ENCODE data around the gene TJAP1.

The TJAP1 gene

DNA sequence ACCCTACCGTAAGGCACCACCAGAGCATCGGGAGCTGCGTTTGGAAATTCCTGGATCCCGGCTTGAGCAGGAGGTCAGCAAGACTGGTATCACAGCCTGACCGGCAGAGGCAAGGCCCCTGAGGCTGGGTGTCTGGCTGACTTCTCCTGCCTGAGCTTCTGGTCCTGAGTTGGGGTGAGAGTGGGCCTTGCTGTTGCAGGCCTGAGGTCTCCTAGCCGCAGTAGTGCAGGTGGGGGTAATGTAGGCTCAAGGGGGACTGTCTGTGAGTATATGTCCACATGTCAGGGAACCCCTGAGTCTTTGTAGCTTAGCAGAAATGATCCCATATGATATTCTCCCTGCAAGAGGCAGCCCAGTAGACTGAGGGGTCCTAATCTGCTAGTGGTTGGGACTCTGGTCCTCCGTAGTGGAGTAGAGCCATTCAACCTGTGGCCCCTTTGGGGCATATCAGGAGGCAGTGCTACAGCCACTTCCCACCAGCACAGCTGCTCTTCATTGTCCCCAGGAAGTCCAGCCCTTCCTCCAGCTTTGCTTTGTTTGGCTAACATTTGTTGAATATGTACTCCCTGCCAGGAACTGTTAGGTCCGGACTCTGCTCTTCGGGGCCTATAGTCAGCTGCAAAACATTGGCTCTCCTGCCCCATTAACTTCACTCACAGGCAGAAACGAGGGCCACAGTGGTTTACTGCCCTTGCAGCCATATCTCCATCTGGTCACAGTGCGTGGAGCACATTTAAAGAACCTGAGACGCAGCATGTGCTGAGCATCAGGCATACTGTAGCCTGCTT lies 21.9 kb downstream of the TJAP1 start:
- no peaks in the 10 kb centered on the region for H3K9me3 Mint-ChIP-seq
- H3K27me3 Mint-ChIP-seq: no peaks in the 10 kb centered on the region
- peaks cover 29% of the 10 kb centered on the region for H3K36me3 Mint-ChIP-seq (ENCODE audit: low read depth)
- H3K4me1 Mint-ChIP-seq (ENCODE audit: low read depth): peaks cover 10% of the 10 kb centered on the region
- H3K4me3 Mint-ChIP-seq: no peak overlapping the region
- H3K27ac Mint-ChIP-seq: no peak overlapping the region

DNA sequence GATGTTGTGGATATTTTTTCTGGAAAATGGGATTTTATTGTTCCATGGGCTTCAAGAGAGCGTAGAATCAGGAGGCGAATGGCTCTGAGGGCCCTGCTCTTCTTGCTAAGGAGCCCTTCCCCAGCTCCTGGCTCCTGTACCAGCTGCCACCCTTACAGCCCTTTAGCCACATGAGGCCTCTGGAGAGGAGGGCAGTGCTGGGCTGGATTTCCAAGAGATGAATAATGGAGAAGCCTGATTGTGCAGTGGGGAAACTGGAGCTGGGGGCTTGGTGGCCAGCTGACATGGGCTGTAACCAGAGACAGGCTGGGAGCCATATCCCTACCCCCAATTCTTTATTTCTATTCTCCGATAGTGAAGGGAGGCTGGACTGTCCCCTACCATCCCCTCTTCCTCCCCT lies 23.6 kb downstream of the TJAP1 start:
- Mint-ChIP-seq H3K27ac (no peak overlapping the region), H3K27me3 (no peaks in the 10 kb centered on the region), H3K36me3 (ENCODE audit: low read depth) (peaks cover 30% of the 10 kb centered on the region)

DNA sequence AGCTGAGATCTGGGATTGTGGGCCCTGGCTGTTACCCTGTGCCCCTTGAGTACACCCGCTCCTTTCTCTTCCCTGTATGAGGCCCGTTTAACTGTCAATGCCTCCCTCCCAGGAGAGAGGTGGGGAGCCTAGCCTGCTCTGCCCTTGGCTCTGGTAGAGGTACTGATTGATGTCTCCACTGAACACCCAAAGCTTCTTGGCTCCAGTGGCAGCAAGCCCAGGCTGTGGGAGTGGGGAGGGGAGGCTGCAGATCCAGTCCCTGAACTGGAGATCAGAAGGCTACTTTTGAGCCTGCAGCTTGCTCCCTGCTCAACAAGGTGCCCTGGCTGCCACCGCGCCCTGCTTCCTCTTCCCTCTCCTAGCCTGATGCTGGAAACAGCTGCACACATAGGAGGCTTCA lies 25.3 kb downstream of the TJAP1 start:
- H3K27me3 Mint-ChIP-seq: no peaks in the 10 kb centered on the region
- no peak overlapping the region for H3K4me3 Mint-ChIP-seq
- peaks cover 37% of the 10 kb centered on the region for H3K36me3 Mint-ChIP-seq (ENCODE audit: low read depth)
- no peaks in the 10 kb centered on the region for H3K9me3 Mint-ChIP-seq
- no peaks in the 10 kb centered on the region for H3K4me1 Mint-ChIP-seq (ENCODE audit: low read depth)
- no peak overlapping the region for H3K27ac Mint-ChIP-seq

More for the DNA sequence above, 23.6 kb downstream of the TJAP1 start:
- no peaks in the 10 kb centered on the region for H3K4me1 Mint-ChIP-seq (ENCODE audit: low read depth)
- H3K9me3 Mint-ChIP-seq: no peaks in the 10 kb centered on the region
- no peak overlapping the region for H3K4me3 Mint-ChIP-seq

DNA sequence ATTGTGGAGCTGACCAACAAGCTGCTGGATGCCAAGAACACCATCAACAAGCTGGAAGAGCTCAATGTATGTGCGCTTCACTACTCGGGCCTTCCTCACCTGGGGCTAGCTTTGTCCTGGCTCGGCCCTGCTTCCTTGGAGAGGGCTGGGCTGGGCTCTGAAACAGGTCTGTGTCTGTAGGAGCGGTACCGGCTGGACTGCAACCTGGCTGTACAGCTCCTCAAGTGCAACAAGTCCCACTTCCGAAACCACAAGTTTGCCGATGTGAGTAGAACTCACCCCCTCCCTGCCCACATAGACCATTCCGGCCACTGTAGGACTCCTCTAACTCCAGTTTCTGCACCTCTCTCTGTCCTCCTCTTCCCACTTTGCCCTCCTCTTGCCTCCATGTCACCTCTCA lies 26.1 kb downstream of the TJAP1 start:
- no peak overlapping the region for H3K27ac Mint-ChIP-seq
- H3K4me1 Mint-ChIP-seq (ENCODE audit: low read depth): no peaks in the 10 kb centered on the region
- no peaks in the 10 kb centered on the region for H3K9me3 Mint-ChIP-seq
- H3K36me3 Mint-ChIP-seq (ENCODE audit: low read depth): peaks cover 37% of the 10 kb centered on the region
- H3K4me3 Mint-ChIP-seq: no peak overlapping the region
- H3K27me3 Mint-ChIP-seq: peaks cover 3% of the 10 kb centered on the region

DNA sequence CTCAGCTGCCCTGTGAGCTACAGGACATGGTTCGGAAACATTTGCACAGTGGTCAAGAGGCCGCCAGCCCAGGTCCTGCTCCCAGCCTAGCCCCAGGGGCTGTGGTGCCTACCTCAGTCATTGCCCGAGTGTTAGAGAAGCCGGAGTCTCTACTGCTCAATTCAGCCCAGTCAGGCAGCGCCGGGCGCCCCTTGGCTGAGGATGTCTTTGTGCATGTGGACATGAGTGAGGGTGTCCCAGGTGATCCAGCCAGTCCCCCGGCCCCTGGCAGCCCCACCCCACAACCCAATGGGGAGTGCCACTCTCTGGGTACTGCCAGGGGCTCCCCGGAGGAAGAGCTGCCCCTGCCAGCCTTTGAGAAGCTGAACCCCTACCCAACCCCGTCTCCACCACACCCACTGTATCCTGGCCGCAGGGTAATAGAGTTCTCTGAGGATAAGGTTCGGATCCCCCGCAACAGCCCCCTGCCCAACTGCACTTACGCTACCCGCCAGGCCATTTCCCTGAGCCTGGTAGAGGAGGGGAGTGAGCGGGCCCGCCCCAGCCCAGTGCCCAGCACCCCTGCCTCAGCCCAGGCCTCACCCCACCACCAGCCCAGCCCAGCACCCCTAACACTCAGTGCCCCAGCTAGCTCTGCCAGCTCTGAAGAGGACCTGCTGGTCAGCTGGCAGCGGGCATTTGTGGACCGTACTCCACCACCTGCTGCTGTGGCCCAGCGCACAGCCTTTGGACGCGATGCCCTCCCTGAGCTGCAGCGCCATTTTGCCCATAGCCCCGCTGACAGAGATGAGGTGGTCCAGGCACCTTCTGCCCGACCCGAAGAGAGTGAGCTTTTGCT lies 27.6 kb downstream of the TJAP1 start:
- no peak overlapping the region for H3K4me3 Mint-ChIP-seq
- peaks cover 8% of the 10 kb centered on the region for H3K4me1 Mint-ChIP-seq (ENCODE audit: low read depth)
- peaks cover 13% of the 10 kb centered on the region for H3K27me3 Mint-ChIP-seq
- H3K27ac Mint-ChIP-seq: no peak overlapping the region
- H3K9me3 Mint-ChIP-seq: no peaks in the 10 kb centered on the region
- H3K36me3 Mint-ChIP-seq (ENCODE audit: low read depth): peaks cover 34% of the 10 kb centered on the region

DNA sequence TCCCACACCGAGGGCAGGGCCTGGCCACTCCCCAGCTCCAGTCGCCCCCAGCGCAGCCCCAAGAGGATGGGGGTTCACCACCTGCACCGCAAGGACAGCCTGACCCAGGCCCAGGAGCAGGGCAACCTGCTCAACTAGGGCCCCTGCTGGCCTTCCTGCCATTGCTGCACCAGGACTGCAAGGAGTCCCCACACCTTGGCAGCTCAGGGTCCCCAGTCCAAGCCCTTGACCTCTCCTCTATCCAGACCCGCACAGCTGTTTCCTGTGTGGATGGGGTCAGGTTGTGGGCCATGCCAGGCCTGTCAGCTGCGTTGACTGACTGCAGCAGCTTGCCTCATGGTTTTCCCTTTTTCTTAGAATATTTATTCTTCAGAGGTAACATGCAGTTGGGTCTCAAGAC lies 28.3 kb downstream of the TJAP1 start:
- Mint-ChIP-seq H3K9me3 (no peaks in the 10 kb centered on the region), H3K4me1 (ENCODE audit: low read depth) (peaks cover 8% of the 10 kb centered on the region), H3K27me3 (peaks cover 13% of the 10 kb centered on the region), H3K36me3 (ENCODE audit: low read depth) (peaks cover 27% of the 10 kb centered on the region), H3K4me3 (no peak overlapping the region), H3K27ac (no peak overlapping the region)

DNA sequence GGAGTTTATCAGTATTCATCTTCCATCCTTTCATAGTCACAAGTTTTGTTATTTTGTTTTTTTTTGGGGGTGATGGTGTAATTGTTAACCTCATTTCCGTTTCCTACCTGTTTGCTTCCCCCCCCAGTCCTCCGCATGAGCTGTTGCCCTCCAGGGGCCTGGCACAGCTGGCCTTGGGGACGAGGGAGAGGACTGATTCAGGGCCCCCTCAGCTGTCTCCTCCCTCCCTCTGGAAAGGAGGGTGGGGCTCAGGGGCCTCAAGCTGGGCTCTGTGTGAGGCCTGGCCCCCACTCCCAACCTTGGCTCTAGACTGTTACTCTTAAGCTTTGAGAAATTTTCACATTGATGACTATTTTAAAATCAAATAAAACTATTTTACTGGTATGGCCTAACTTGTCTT lies 28.8 kb downstream of the TJAP1 start:
- Mint-ChIP-seq H3K9me3 (no peaks in the 10 kb centered on the region), H3K27me3 (peaks cover 13% of the 10 kb centered on the region), H3K36me3 (ENCODE audit: low read depth) (peaks cover 27% of the 10 kb centered on the region), H3K27ac (no peak overlapping the region), H3K4me3 (no peak overlapping the region), H3K4me1 (ENCODE audit: low read depth) (peaks cover 8% of the 10 kb centered on the region)

DNA sequence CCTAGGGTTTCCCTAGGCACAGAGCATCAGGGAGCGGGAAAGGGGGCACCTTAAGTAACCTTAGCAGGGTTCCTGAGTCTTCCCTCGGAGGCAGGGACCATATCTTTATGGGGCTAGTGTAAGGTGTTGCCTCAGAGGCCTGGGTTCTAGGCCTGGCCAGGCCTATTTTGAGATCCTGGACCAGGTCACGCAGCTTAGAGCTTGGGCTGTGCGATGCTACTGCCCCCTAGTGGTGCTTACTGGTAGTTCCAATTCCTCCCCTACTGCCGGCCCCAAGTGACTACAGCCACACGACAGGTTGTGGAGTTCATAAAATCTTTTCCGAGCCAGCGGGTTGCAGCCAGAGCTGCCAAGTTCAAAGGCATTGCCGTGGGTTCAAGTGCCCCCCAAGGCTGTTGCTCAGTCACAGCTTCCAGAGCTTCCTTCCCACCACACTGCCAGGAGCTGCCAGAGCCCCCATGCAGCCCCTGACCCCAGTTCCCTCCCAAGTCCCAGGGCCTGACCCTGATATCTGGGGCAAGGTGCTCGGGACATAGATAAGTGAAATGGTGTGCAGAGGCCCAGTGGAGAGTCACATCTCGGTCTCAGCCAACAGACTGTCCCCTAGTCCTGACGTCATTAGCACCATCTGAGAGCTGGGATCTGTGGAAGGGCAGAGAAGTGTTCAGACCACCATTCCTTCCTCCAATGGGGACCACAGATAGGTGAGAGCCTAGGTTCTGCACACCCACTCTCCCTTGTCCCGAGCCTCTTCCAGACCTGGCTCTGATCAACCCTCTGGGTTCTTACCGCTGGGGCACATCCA lies 29.5 kb downstream of the TJAP1 start:
- Mint-ChIP-seq H3K27ac (no peak overlapping the region), H3K4me3 (no peak overlapping the region), H3K4me1 (ENCODE audit: low read depth) (peaks cover 8% of the 10 kb centered on the region), H3K36me3 (ENCODE audit: low read depth) (peaks cover 26% of the 10 kb centered on the region), H3K27me3 (peaks cover 13% of the 10 kb centered on the region), H3K9me3 (no peaks in the 10 kb centered on the region)

DNA sequence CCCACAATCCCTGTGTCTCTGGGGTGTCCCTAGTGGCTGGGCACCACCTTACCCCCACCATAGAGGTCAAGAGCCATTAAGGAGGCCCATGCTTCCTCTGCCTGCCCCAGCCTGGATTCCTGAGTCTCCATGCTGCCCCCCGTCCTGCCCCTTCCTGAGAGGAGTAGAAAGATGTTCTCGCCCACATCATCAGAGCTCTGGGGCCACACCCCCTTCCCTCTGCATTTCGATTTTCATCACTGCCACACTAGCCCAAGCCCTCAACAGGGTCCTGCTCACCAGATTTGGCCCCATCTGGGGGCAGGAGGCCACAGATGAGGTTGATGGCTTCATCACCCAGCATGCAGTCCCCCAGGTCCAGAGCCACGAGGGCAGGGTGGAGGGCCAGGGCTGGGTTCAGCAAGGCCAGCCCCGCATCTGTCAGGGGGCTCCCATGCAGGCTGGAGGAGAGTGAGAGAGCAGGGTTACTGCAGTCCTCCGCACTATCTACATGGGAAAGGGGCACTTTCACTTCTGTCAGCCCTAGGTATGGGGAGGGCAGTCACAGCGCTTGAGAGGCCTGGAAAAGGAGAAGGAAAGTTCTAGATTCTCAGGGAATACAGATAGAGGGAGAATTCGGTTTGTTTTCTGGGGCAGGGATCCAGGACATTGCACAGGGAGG lies 31.2 kb downstream of the TJAP1 start:
- no peak overlapping the region for H3K27ac Mint-ChIP-seq
- peak overlapping the region; percentile 74 for H3K4me3 Mint-ChIP-seq
- peaks cover 13% of the 10 kb centered on the region for H3K27me3 Mint-ChIP-seq
- peaks cover 25% of the 10 kb centered on the region for H3K36me3 Mint-ChIP-seq (ENCODE audit: low read depth)
- H3K9me3 Mint-ChIP-seq: no peaks in the 10 kb centered on the region
- H3K4me1 Mint-ChIP-seq (ENCODE audit: low read depth): peaks cover 8% of the 10 kb centered on the region

DNA sequence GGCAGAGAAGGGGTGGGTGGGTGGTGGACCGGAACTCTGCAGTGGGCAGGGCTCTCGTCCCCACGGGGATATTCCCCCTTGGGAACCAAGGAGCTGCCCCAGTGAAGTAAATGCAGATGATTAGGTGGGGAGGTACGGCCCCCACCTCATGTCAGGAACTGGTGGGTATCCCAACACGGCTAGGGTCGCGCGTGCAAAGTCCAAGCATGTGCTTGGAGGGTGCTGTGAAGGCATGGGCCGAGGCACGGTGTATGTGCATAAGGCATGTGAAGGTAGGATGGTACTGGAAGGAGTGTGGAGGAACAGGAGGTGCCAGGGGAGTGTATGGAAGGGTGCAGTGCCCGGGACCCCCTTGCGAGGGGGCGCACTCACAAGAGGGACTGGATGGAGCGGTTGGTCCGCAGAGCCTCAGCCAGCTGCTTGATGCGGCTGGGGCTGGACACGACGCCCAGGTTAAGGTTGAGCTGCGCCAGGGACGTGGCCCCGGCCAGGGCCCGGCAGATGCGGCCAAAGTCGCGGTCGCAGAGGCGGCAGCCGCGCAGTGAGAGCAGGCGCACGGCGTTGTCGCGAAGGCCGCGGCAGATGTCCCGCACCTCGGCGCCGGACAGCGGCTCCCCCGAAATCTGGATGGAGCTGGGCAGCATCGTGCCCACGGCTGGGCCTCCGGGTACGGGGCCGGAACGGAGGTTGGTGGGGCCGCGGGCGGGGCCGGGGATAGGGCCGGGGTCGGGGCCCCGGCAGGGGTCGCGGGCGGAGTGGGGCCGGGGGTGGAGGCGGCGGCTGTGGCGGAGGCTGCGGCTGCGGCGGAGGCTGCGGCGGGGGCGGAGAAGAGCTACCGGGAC lies 32.0 kb downstream of the TJAP1 start:
- peaks cover 13% of the 10 kb centered on the region for H3K27me3 Mint-ChIP-seq
- peak overlapping the region; percentile 74 for H3K4me3 Mint-ChIP-seq
- peaks cover 8% of the 10 kb centered on the region for H3K4me1 Mint-ChIP-seq (ENCODE audit: low read depth)
- peaks cover 26% of the 10 kb centered on the region for H3K36me3 Mint-ChIP-seq (ENCODE audit: low read depth)
- no peaks in the 10 kb centered on the region for H3K9me3 Mint-ChIP-seq
- H3K27ac Mint-ChIP-seq: no peak overlapping the region

DNA sequence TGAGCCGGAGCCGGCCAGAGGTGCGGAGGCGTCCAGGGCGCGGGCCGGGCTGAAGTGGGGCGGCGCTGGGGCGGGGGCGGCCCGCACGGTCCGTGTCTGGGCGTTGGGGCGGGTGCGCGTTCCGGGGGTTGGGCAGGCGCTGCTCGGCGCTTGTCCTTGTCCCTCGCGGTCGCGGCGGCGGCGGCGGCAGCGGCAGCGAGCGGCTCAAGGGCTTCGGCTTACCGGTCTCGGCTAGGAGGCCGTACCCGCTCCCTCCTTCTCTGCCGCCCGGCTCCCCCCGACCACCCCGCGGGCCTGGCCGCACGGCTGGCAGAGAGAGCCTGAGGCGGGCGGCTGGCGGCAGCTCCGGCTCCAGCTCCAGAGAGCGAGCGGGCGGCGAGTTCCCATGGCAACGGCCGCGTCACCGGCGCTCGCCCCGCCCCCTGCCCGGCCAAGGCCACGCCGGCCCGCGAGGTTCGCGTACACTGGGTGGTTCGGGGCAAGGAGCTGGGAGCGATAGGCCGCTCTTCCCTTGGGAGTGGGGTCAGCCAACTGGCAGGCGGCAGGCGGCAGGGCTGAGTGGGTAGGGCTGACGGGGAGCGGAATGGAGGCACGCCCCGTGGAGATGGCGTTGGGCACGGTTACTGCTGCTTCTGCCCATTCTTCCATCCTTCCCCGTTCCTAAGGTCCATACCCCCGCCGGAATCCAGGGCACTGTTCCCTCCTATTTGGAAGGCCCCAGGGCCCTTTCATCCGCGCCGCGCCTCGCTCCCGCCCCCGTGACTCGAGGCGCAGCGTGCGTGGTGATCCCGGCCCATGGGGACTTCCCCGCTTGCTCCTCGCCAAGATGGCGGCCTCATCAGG lies 32.8 kb downstream of the TJAP1 start, which contains the start of gene LRRC73:
TSS of gene LRRC73 (minus strand) at position 363 of the 843 bp plus-strand sequence. CDS start 561 bp downstream, outside the sequence.
- H3K4me3 Mint-ChIP-seq: peak within 1 kb of the TSS; percentile 74
- no peaks in the 10 kb centered on the region for H3K9me3 Mint-ChIP-seq
- H3K27ac Mint-ChIP-seq: no peak within 1 kb of the TSS
- peaks cover 13% of the 10 kb centered on the region for H3K27me3 Mint-ChIP-seq
- peaks cover 8% of the 10 kb centered on the region for H3K4me1 Mint-ChIP-seq (ENCODE audit: low read depth)
- peaks cover 32% of the 10 kb centered on the region for H3K36me3 Mint-ChIP-seq (ENCODE audit: low read depth)

DNA sequence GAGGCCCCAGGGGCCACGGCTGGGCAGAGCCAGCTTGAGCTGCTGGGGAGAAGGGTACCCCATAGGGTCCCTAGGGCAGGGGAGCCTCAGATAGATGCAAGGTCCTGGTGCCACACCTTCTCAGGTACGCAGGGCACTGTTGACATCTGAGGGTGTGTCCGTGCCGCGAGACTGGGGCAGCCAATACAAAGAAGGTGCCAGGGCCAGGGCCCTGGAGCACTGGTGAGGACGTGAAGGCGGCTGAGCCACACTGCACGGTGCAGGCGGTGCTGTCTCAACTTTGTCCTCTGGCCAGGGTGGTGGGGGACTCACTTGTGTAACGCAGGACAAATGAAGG lies 33.4 kb downstream of the TJAP1 start:
- peak overlapping the region; percentile 38 for H3K4me3 Mint-ChIP-seq
- H3K27ac Mint-ChIP-seq: no peak overlapping the region
- peaks cover 13% of the 10 kb centered on the region for H3K27me3 Mint-ChIP-seq
- H3K9me3 Mint-ChIP-seq: no peaks in the 10 kb centered on the region
- peaks cover 8% of the 10 kb centered on the region for H3K4me1 Mint-ChIP-seq (ENCODE audit: low read depth)
- peaks cover 34% of the 10 kb centered on the region for H3K36me3 Mint-ChIP-seq (ENCODE audit: low read depth)

DNA sequence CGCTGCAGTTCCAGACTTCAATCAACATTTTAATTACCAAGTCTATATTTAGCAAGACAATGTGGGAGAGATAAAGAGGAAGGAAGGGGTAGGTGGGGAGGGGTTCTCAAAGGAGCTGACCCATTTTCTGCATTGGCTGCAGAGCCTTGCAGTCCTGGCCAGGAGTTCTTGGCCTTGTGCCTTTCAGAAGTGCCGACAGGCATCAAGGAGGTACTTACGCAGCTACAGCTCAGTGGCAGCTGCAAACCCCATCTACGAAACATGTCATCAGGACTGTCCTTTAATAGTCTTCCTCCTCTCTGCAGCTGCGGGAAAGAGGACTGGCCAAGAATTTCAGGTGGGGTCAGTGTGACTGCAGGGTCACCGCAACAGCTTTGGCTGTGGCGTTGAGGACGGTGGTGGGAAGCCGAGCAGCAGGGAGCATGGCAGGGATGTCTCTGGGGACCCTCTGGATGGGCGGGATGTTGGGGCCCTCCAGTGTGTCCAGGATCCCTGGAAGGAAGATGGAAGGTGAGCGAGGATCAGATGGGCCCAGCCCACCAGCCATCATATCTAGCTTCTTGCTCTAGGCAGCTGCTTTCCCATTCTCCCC lies 34.5 kb downstream of the TJAP1 start:
- Mint-ChIP-seq H3K9me3 (no peaks in the 10 kb centered on the region), H3K27me3 (peaks cover 13% of the 10 kb centered on the region), H3K36me3 (ENCODE audit: low read depth) (peaks cover 26% of the 10 kb centered on the region), H3K4me3 (no peak overlapping the region), H3K27ac (no peak overlapping the region), H3K4me1 (ENCODE audit: low read depth) (peaks cover 8% of the 10 kb centered on the region)
